Naive thymus-derived CD4-positive, alpha-beta T cell (primary cell): ENCODE data around the gene MB. TPM values are rescaled to one million over a fixed set of nuclear protein-coding genes. Genes with fewer than 3 reads are reported as not detected.
"Not testable (repeated sequence)": the region's sequence is repeated elsewhere in the genome, so short reads cannot be mapped to it uniquely, and the experiment has no call there.

ENCODE experiments used
- ATAC-seq: fragments of 150-1000 bp; cut with Tn5 transposase; 2 replicates; pipeline ENCODE4 v1.10.0; 2021; ENCODE audit warnings: mild to moderate bottlenecking, moderate library complexity
- CTCF ChIA-PET: fragments of 350-600 bp; sonication (Branson Sonifier 250); formaldehyde crosslinking; loops from one replicate; lab custom pipeline; 2021; ENCODE audit warnings: antibody characterized with exemption; lab: Charles Lee
- POLR2A ChIA-PET: fragments of 350-600 bp; sonication (Branson Sonifier 250); formaldehyde crosslinking; loops from one replicate; lab custom pipeline; 2021; ENCODE audit warnings: antibody characterized with exemption, inconsistent platforms; lab: Charles Lee
- DNase-seq, 9 donors: peaks; one replicate each; pipeline versions ENCODE4 v3.0.0 to v3.0.0-alpha.2; 2020 to 2022; ENCODE audit warnings: mixed read lengths in 1 of 9
- H3K27ac ChIP-seq: one replicate; pipeline ENCODE4 v1.7.0; 2013; ENCODE audit warnings: mild to moderate bottlenecking, low read depth, low read length, moderate library complexity
- H3K27me3 ChIP-seq, 2 donors: one replicate each; pipeline ENCODE4 v1.7.0; 2013; ENCODE audit warnings: low read length in 2 of 2, mild to moderate bottlenecking in 2 of 2, moderate library complexity in 2 of 2; ENCODE audit not compliant: control insufficient read depth in 2 of 2, insufficient read depth in 2 of 2
- H3K36me3 ChIP-seq, 3 experiments: 1 replicate in 2 of 3; 2 replicates in 1 of 3; pipeline ENCODE4 v1.7.0; 2013; ENCODE audit warnings: low read length in 3 of 3, mild to moderate bottlenecking in 3 of 3, moderate library complexity in 1 of 3; ENCODE audit not compliant: insufficient read depth in 3 of 3, control insufficient read depth in 2 of 3
- H3K4me1 ChIP-seq, 2 donors: one replicate each; pipeline ENCODE4 v1.7.0; 2013; ENCODE audit warnings: low read length in 2 of 2, mild to moderate bottlenecking in 2 of 2, moderate library complexity in 1 of 2; ENCODE audit not compliant: control insufficient read depth in 2 of 2, insufficient read depth in 2 of 2
- H3K4me3 ChIP-seq: 2 replicates; pipeline ENCODE4 v1.7.0; 2013; ENCODE audit warnings: mild to moderate bottlenecking, low read length
- H3K9me3 ChIP-seq, 3 experiments: 1 replicate in 2 of 3; 2 replicates in 1 of 3; pipeline ENCODE4 v1.7.0; 2013; ENCODE audit warnings: low read length in 3 of 3; ENCODE audit not compliant: control insufficient read depth in 2 of 3
- H3K27ac Mint-ChIP-seq, 9 donors: one replicate each; pipeline ENCODE4 v1.8.0; 2020 to 2022; ENCODE audit warnings: mixed read lengths in 9 of 9, mild to moderate bottlenecking in 8 of 9, moderate library complexity in 5 of 9, inconsistent platforms in 2 of 9
- H3K27me3 Mint-ChIP-seq, 5 donors: one replicate each; pipeline ENCODE4 v1.8.0; 2021 to 2022; ENCODE audit warnings: mixed read lengths in 5 of 5, mild to moderate bottlenecking in 1 of 5
- H3K36me3 Mint-ChIP-seq, 5 donors: one replicate each; pipeline ENCODE4 v1.8.0; 2020 to 2022; ENCODE audit warnings: mixed read lengths in 5 of 5, mild to moderate bottlenecking in 3 of 5, inconsistent platforms in 1 of 5
- H3K4me1 Mint-ChIP-seq, 7 donors: one replicate each; pipeline ENCODE4 v1.8.0; 2020 to 2022; ENCODE audit warnings: mixed read lengths in 7 of 7, mild to moderate bottlenecking in 3 of 7, inconsistent platforms in 1 of 7
- H3K4me3 Mint-ChIP-seq, 10 donors: one replicate each; pipeline ENCODE4 v1.8.0; 2020 to 2022; ENCODE audit warnings: mild to moderate bottlenecking in 10 of 10, mixed read lengths in 10 of 10, moderate library complexity in 6 of 10, inconsistent platforms in 2 of 10
- H3K9me3 Mint-ChIP-seq, 11 donors: one replicate each; pipeline ENCODE4 v1.8.0; 2020 to 2022; ENCODE audit warnings: mixed read lengths in 11 of 11, mild to moderate bottlenecking in 4 of 11, inconsistent platforms in 1 of 11, moderate library complexity in 1 of 11
- intact Hi-C, 2 donors: fragments of 100-400 bp; cut with micrococcal nuclease; formaldehyde crosslinking; loops; one replicate each; pipeline ENCODE4 v1.15.1; 2023
- polyA plus RNA-seq, 2 donors: library from polyadenylated mRNA; unstranded; fragments of 300-500 nt; fragmentation: Illumina TruSeq; gene quantifications; one replicate each; pipeline ENCODE4 v1.2.3, GENCODE V29; 2021
- total RNA-seq, 6 experiments: library from RNA in 5 of 6; stranded (reverse) in 5 of 6; gene quantifications; 1 replicate in 5 of 6; 2 replicates in 1 of 6; pipeline ENCODE4 v1.2.3 and lab custom pipeline; 2021 to 2026

Gene MB
- under 1 TPM in 1 of 5 experiments, not detected in 4; 0.60 TPM for total RNA-seq
- not detected for polyA plus RNA-seq
- total RNA-seq (lab: John Stamatoyannopoulos, UW), result not detected

DNA sequence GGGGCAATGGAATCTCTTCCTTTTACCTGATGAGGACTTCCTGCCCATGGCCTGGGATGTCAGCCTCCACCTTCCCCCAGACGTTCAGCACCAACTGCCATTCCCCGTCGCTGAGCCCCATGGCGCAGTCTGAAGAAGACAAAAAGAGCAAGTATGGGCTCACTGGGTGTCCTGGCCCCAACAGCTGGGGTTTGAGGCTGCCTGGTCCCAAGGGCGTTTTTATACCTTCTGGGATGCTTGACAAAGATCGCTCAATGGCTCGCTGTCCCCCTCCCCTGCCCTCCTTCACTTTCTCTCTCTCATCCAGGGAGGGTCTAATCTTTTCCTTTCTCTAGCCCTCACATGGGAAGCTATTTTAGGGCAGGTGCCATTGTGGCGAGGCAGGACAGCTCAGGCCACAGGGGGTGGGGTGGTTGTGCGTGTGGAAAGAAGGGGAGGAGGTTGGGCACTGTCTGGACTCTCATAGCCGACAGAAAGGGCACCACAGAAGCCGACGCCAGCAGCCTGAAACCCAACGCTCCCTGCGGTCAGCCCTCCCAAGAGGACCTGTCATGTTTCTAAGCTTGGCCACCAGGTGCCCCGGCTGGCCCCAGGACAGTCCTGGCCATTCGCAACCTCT, at the start of gene MB:
Gene MB (minus strand): TSS at position 193 of the 619 bp plus-strand sequence. CDS start 72 bp downstream, at position 121.
- no peaks in the 10 kb centered on the region for H3K36me3 Mint-ChIP-seq
- no peak within 1 kb of the TSS for H3K27ac Mint-ChIP-seq
- peaks cover 0 to 9% of the 10 kb centered on the region in 2 donors for H3K4me1 ChIP-seq
- ChIA-PET CTCF (no interaction called here), POLR2A (interaction anchor here (0.6 to 1.7 kb wide), 2 partner anchors 9 to 134 kb away, joined by 4 read pairs; no protein-coding TSS in a partner anchor)
- H3K27ac ChIP-seq, result no peak within 1 kb of the TSS
- H3K9me3 Mint-ChIP-seq, result no peaks in the 10 kb centered on the region
- H3K4me3 ChIP-seq, result no peak within 1 kb of the TSS
- intact Hi-C loops, result no loop called here
- ATAC-seq, result no peak
- H3K27me3 Mint-ChIP-seq, result no peaks in the 10 kb centered on the region
- peaks cover 0 to 16% (median 0%) of the 10 kb centered on the region in 7 donors for H3K4me1 Mint-ChIP-seq
- H3K27me3 ChIP-seq, result no peaks in the 10 kb centered on the region
- H3K9me3 ChIP-seq, result no peaks in the 10 kb centered on the region
- no peak for DNase-seq
- no peak within 1 kb of the TSS for H3K4me3 Mint-ChIP-seq
- no peaks in the 10 kb centered on the region for H3K36me3 ChIP-seq

DNA sequence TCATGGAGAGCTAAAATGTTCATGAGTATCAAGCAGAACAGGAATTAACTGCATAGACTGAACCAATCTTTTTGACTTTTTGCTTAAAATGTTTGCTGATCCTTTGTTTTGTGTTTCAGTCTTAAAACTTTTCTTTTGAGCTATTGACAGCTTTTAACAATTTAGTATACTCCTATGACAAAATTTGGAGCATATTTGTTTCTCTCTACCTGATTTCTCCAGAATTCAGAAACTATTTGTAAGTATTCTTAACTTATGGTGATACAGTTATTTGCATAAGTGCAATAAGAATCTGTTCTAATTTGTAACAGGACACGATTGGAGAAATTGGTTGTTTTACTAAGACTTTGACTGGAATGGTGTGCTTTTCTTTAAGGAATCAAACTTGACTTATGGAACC, 49.6 kb upstream of the MB start:
- H3K9me3 ChIP-seq, H3K27ac ChIP-seq, H3K27me3 Mint-ChIP-seq, H3K27me3 ChIP-seq, ATAC-seq, POLR2A ChIA-PET, H3K4me3 ChIP-seq, DNase-seq, intact Hi-C loops, H3K4me3 Mint-ChIP-seq: not testable (repeated sequence)
- CTCF ChIA-PET, result interaction anchor here (1.1 kb wide), 1 partner anchor 19 kb away, joined by 3 read pairs; no protein-coding TSS in a partner anchor
- H3K36me3 ChIP-seq, result peaks cover 0 to 25% (median 0%) of the 10 kb centered on the region in 3 experiments
- H3K4me1 ChIP-seq, result peaks cover 12 to 21% of the 10 kb centered on the region in 2 donors
- H3K9me3 Mint-ChIP-seq, result peaks cover 0 to 36% (median 7%) of the 10 kb centered on the region in 11 donors
- H3K36me3 Mint-ChIP-seq, result peaks cover 13 to 58% (median 49%) of the 10 kb centered on the region in 5 donors
- H3K27ac Mint-ChIP-seq, result peak overlapping the region in 1 of 9 donors; percentile 43
- H3K4me1 Mint-ChIP-seq, result peaks cover 10 to 24% (median 19%) of the 10 kb centered on the region in 7 donors

DNA sequence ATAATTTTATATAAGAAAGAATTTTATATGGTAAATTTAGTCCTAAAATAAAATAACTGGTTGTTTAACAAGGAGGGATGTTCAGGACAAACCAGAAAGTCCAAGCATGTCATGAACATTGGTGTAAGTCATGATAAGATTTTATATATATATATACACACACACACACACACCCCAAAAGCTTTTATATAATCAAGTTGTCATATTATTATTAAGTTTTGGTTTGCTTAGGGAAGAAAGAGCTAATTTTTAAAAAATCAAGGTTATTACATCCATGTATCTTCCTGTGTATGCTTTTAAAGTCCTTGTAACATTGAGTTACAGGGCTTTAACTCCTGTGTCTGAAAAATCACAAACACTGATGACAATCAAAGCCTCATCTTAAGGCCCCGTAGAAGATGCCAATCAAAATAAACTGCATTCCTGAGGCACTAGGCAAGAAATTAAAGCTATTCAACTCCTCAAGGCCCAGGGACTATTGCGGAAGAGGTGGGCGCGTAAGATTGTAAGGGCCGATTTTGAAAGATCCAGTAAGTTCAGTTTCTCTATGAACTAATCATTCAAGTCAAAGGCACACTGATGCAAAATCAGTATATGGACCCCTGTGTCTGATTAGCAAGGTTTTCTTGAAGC, 47.9 kb upstream of the MB start:
- no peak overlapping the region for H3K4me3 Mint-ChIP-seq
- H3K4me1 Mint-ChIP-seq, result peaks cover 24 to 39% (median 34%) of the 10 kb centered on the region in 7 donors
- CTCF ChIA-PET, result no interaction called here
- Histone ChIP-seq H3K27me3 (no peaks in the 10 kb centered on the region), H3K9me3 (peaks cover 0 to 4% (median 4%) of the 10 kb centered on the region in 3 experiments), H3K4me1 (peaks cover 29 to 35% of the 10 kb centered on the region in 2 donors), H3K27ac (no peak overlapping the region), H3K36me3 (peaks cover 0 to 25% (median 0%) of the 10 kb centered on the region in 3 experiments), H3K4me3 (no peak overlapping the region)
- POLR2A ChIA-PET, result interaction anchor here (0.6 to 9.0 kb wide), 5 partner anchors 11 to 650 kb away, joined by 3 to 96 read pairs (median 5); partner anchors contain the start of gene APOL6
- peaks cover 12 to 70% (median 59%) of the 10 kb centered on the region in 5 donors for H3K36me3 Mint-ChIP-seq
- peaks cover 0 to 28% (median 7%) of the 10 kb centered on the region in 11 donors for H3K9me3 Mint-ChIP-seq
- DNase-seq (no peak), ATAC-seq (no peak)
- H3K27me3 Mint-ChIP-seq, result no peaks in the 10 kb centered on the region
- intact Hi-C loops, result no loop called here
- H3K27ac Mint-ChIP-seq, result peak overlapping the region in 3 of 9 donors; percentile 12 to 76 (median 73)

DNA sequence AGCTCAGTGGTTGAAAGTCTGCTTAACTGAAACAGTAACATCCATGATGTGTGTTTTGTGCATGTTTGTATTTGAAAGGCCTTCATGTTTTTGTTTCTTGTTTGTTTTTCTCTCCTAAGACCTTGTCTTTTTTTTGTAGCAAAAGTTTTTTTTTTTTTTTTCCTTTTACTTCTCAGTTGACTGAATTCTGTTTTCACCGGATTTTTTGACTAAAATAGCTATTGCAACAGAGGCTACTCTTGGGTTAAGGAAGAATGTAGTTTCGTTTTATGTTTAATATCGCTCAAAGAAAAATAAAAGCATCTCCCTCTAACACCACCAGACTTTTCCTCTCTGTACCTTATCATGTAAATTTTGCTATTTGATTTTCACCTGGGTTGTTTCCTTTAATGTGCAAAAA, 46.2 kb upstream of the MB start:
- H3K4me3 Mint-ChIP-seq, result peak overlapping the region in 6 of 10 donors; percentile 9 to 71 (median 60)
- Histone ChIP-seq H3K4me3 (peak overlapping the region; percentile 20), H3K27me3 (no peaks in the 10 kb centered on the region), H3K4me1 (peaks cover 44 to 51% of the 10 kb centered on the region in 2 donors), H3K27ac (peak overlapping the region; percentile 23), H3K36me3 (peaks cover 10 to 38% (median 10%) of the 10 kb centered on the region in 3 experiments), H3K9me3 (peaks cover 0 to 4% (median 4%) of the 10 kb centered on the region in 3 experiments)
- peak overlapping the region in 7 of 9 donors; percentile 63 to 98 (median 95) for H3K27ac Mint-ChIP-seq
- ATAC-seq, result no peak
- peaks cover 20 to 80% (median 62%) of the 10 kb centered on the region in 5 donors for H3K36me3 Mint-ChIP-seq
- peaks cover 0 to 28% (median 7%) of the 10 kb centered on the region in 11 donors for H3K9me3 Mint-ChIP-seq
- intact Hi-C loops, result no loop called here
- ChIA-PET CTCF (interaction anchor here (1.3 kb wide), 1 partner anchor 33 kb away, joined by 3 read pairs; no protein-coding TSS in a partner anchor), POLR2A (interaction anchor here (9.0 kb wide), 1 partner anchor 16 kb away, joined by 96 read pairs; the partner anchor contains the start of gene APOL6)
- no peak for DNase-seq
- H3K27me3 Mint-ChIP-seq, result no peaks in the 10 kb centered on the region
- H3K4me1 Mint-ChIP-seq, result peaks cover 35 to 55% (median 51%) of the 10 kb centered on the region in 7 donors

DNA sequence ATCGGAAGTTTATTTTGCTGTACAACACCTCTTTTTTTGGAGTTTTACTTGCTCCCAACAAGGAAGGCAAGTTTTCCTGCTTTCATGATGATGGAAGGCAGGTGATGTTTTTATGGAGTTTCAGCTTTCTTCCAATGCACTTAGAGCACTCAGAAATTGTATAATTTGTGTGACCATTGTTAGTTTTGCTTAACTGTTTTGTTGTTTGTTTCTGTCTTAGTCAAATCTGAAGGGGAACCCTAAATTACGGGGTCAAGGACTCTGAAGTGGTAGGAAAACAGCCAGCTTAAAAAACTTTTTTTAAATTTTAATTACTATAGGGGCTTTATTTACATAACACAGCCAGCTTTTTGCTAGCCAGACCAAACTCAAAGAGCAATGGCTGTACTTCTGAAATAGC, 45.8 kb upstream of the MB start:
- Mint-ChIP-seq H3K27ac (peak overlapping the region; percentile 13 to 98 (median 95)), H3K36me3 (peaks cover 25 to 81% (median 62%) of the 10 kb centered on the region in 5 donors), H3K9me3 (peaks cover 0 to 24% (median 7%) of the 10 kb centered on the region in 11 donors), H3K4me3 (peak overlapping the region in 7 of 10 donors; percentile 0 to 71 (median 37)), H3K27me3 (no peaks in the 10 kb centered on the region), H3K4me1 (peaks cover 39 to 59% (median 55%) of the 10 kb centered on the region in 7 donors)
- no peak for ATAC-seq
- Histone ChIP-seq H3K36me3 (peaks cover 13 to 42% (median 14%) of the 10 kb centered on the region in 3 experiments), H3K27me3 (no peaks in the 10 kb centered on the region), H3K4me3 (no peak overlapping the region), H3K4me1 (peaks cover 44 to 51% of the 10 kb centered on the region in 2 donors), H3K27ac (peak overlapping the region; percentile 54), H3K9me3 (peaks cover 0 to 4% (median 4%) of the 10 kb centered on the region in 3 experiments)
- intact Hi-C loops, result no loop called here
- no peak for DNase-seq
- POLR2A ChIA-PET, result interaction anchor here (9.0 kb wide), 1 partner anchor 15 kb away, joined by 96 read pairs; the partner anchor contains the start of gene APOL6
- CTCF ChIA-PET, result interaction anchor here (0.8 to 1.3 kb wide), 2 partner anchors 23 to 32 kb away, joined by 3 read pairs; no protein-coding TSS in a partner anchor

DNA sequence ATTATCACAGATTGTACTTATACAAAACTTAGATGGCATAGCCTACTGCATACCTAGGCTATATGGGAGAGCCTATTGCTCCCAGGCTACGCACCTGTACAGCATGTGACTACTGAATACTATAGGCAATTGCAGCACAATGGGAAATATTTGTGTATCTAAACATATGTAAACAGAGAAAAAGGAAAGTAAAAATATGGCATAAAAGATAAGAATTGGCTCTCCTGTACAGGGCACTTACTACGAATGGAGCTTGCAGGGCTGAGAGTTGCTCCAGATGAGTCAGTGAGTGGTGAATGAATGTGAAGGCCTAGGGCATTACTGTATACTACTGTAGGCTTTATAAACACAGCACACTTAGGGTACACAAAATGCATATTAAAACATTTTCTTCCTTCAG, 44.3 kb upstream of the MB start:
- ChIA-PET POLR2A (interaction anchor here (9.0 kb wide), 1 partner anchor 14 kb away, joined by 96 read pairs; the partner anchor contains the start of gene APOL6), CTCF (interaction anchor here (0.6 kb wide), 1 partner anchor 866 kb away, joined by 5 read pairs; no protein-coding TSS in a partner anchor)
- Mint-ChIP-seq H3K36me3 (peaks cover 26 to 81% (median 62%) of the 10 kb centered on the region in 5 donors), H3K4me1 (peaks cover 43 to 71% (median 65%) of the 10 kb centered on the region in 7 donors), H3K27me3 (no peaks in the 10 kb centered on the region), H3K27ac (peak overlapping the region; percentile 48 to 98 (median 95)), H3K9me3 (peaks cover 0 to 16% (median 6%) of the 10 kb centered on the region in 11 donors), H3K4me3 (peak overlapping the region in 9 of 10 donors; percentile 14 to 71 (median 54))
- peaks cover 20 to 43% (median 20%) of the 10 kb centered on the region in 3 experiments for H3K36me3 ChIP-seq
- H3K9me3 ChIP-seq, result peaks cover 0 to 4% (median 4%) of the 10 kb centered on the region in 3 experiments
- H3K4me1 ChIP-seq, result peaks cover 44 to 54% of the 10 kb centered on the region in 2 donors
- H3K4me3 ChIP-seq, result no peak overlapping the region
- intact Hi-C loops, result loop anchor here in 1 of 2 donors (2.0 kb wide), 1 partner anchor 29 kb away; no protein-coding TSS in a partner anchor
- H3K27me3 ChIP-seq, result no peaks in the 10 kb centered on the region
- no peak for DNase-seq
- peak overlapping the region; percentile 85 for H3K27ac ChIP-seq
- no peak for ATAC-seq
